Measurements from ENCODE around the gene DNAJC10. TPM values are rescaled to one million over a fixed set of nuclear protein-coding genes. Genes with fewer than 3 reads are reported as not detected.
A peak's percentile ranks its signal among the peaks of the same experiment; 100 is the strongest.
"Not testable (repeated sequence)": the region's sequence is repeated elsewhere in the genome, so short reads cannot be mapped to it uniquely, and the experiment has no call there.

Gene DNAJC10
- total RNA-seq, 2 experiments from 2014 or later: 117 to 227 TPM

GRCh38 chr2:182680837-182681236 lies 35.2 kb upstream of the DNAJC10 start:
- intact Hi-C loops (cut with micrococcal nuclease; ENCODE audit: unreplicated experiment): no loop called here
- Histone ChIP-seq H3K36me3 (ENCODE audit: insufficient read depth, low read length) (no peaks in the 10 kb centered on the region), H3K4me1 (ENCODE audit: insufficient read depth, low read length, poor library complexity, severe bottlenecking) (peaks cover 10% of the 10 kb centered on the region), H3K4me3 (ENCODE audit: low read depth, low read length, poor library complexity, severe bottlenecking) (no peak overlapping the region), H2AFZ (ENCODE audit: low read length) (no peak overlapping the region), H3K79me2 (ENCODE audit: insufficient read depth, low read depth, low read length) (no peaks in the 10 kb centered on the region), H3K4me2 (ENCODE audit: low read length) (no peak overlapping the region), H4K20me1 (ENCODE audit: insufficient read depth, low read length) (no peaks in the 10 kb centered on the region), H3K9me2 (ENCODE audit: insufficient read depth, low read length) (no peaks in the 10 kb centered on the region), H3K9me3 (ENCODE audit: low read length) (no peaks in the 10 kb centered on the region), H3K27ac (ENCODE audit: low read depth, low read length, poor library complexity, severe bottlenecking) (no peak overlapping the region)
- ChIA-PET POLR2A (interaction anchor here (0.7 kb wide), 1 partner anchor 48 kb away, joined by 3 read pairs; no protein-coding TSS in a partner anchor), CTCF (ENCODE audit: unreplicated experiment) (interaction anchor here (0.5 kb wide), 1 partner anchor 36 kb away, joined by 3 read pairs; no protein-coding TSS in a partner anchor)
- BruUV-seq (replicated peaks): no TSS peak
- TF ChIP-seq EZH2phosphoT487 (IDR thresholded peaks at IDR 0.05; ENCODE audit: borderline replicate concordance, low read depth, low read length) (no peak), CTCF (conservative IDR thresholded peaks at IDR 0.05; ENCODE audit: low read length) (no peak)
- no peak for DNase-seq (ENCODE audit: low spot score)

GRCh38 chr2:182682210-182682609 lies 33.8 kb upstream of the DNAJC10 start:
- Histone ChIP-seq H3K79me2 (ENCODE audit: insufficient read depth, low read depth, low read length) (no peaks in the 10 kb centered on the region), H3K36me3 (ENCODE audit: insufficient read depth, low read length) (no peaks in the 10 kb centered on the region), H4K20me1 (ENCODE audit: insufficient read depth, low read length) (no peaks in the 10 kb centered on the region), H3K4me2 (ENCODE audit: low read length) (peak overlapping the region; percentile 30), H3K4me3 (ENCODE audit: low read depth, low read length, poor library complexity, severe bottlenecking) (no peak overlapping the region), H3K27ac (ENCODE audit: low read depth, low read length, poor library complexity, severe bottlenecking) (no peak overlapping the region), H3K9me2 (ENCODE audit: insufficient read depth, low read length) (no peaks in the 10 kb centered on the region), H3K4me1 (ENCODE audit: insufficient read depth, low read length, poor library complexity, severe bottlenecking) (peaks cover 10% of the 10 kb centered on the region), H2AFZ (ENCODE audit: low read length) (no peak overlapping the region), H3K9me3 (ENCODE audit: low read length) (no peaks in the 10 kb centered on the region)
- POLR2A ChIA-PET: interaction anchor here (0.7 to 1.5 kb wide), 2 partner anchors 8 to 762 kb away, joined by 3 read pairs; no protein-coding TSS in a partner anchor
- no peak for DNase-seq (ENCODE audit: low spot score)
- intact Hi-C loops (cut with micrococcal nuclease; ENCODE audit: unreplicated experiment): no loop called here
- TF ChIP-seq CTCF (conservative IDR thresholded peaks at IDR 0.05; ENCODE audit: low read length) (no peak), EZH2phosphoT487 (IDR thresholded peaks at IDR 0.05; ENCODE audit: borderline replicate concordance, low read depth, low read length) (no peak)
- CTCF ChIA-PET (ENCODE audit: unreplicated experiment): interaction anchor here (0.6 kb wide), 1 partner anchor 40 kb away, joined by 3 read pairs; no protein-coding TSS in a partner anchor
- no TSS peak for BruUV-seq (replicated peaks)

- Histone ChIP-seq H3K36me3 (ENCODE audit: insufficient read depth, low read length) (no peaks in the 10 kb centered on the region), H3K27ac (ENCODE audit: low read depth, low read length, poor library complexity, severe bottlenecking) (no peak overlapping the region), H2AFZ (ENCODE audit: low read length) (no peak overlapping the region), H3K9me2 (ENCODE audit: insufficient read depth, low read length) (no peaks in the 10 kb centered on the region), H3K4me1 (ENCODE audit: insufficient read depth, low read length, poor library complexity, severe bottlenecking) (peaks cover 10% of the 10 kb centered on the region), H3K79me2 (ENCODE audit: insufficient read depth, low read depth, low read length) (no peaks in the 10 kb centered on the region), H3K4me3 (ENCODE audit: low read depth, low read length, poor library complexity, severe bottlenecking) (no peak overlapping the region), H4K20me1 (ENCODE audit: insufficient read depth, low read length) (no peaks in the 10 kb centered on the region), H3K4me2 (ENCODE audit: low read length) (no peak overlapping the region), H3K9me3 (ENCODE audit: low read length) (no peaks in the 10 kb centered on the region)
- POLR2A ChIA-PET: interaction anchor here (0.7 to 1.0 kb wide), 2 partner anchors 138 to 161 kb away, joined by 3 read pairs; no protein-coding TSS in a partner anchor
- BruUV-seq (replicated peaks): no TSS peak
- TF ChIP-seq EZH2phosphoT487 (IDR thresholded peaks at IDR 0.05; ENCODE audit: borderline replicate concordance, low read depth, low read length) (no peak), CTCF (conservative IDR thresholded peaks at IDR 0.05; ENCODE audit: low read length) (no peak)
- no peak for DNase-seq (ENCODE audit: low spot score)
- CTCF ChIA-PET (ENCODE audit: unreplicated experiment): no interaction called here
- intact Hi-C loops (cut with micrococcal nuclease; ENCODE audit: unreplicated experiment): no loop called here
Observed at GRCh38 chr2:182685559-182685958, 30.5 kb upstream of the DNAJC10 start.

- H3K4me1 ChIP-seq (ENCODE audit: insufficient read depth, low read length, poor library complexity, severe bottlenecking); H3K27ac ChIP-seq (ENCODE audit: low read depth, low read length, poor library complexity, severe bottlenecking); H3K9me2 ChIP-seq (ENCODE audit: insufficient read depth, low read length); H3K9me3 ChIP-seq (ENCODE audit: low read length); H3K79me2 ChIP-seq (ENCODE audit: insufficient read depth, low read depth, low read length); intact Hi-C loops (cut with micrococcal nuclease; ENCODE audit: unreplicated experiment); H3K4me2 ChIP-seq (ENCODE audit: low read length); BruUV-seq (replicated peaks); CTCF ChIA-PET (ENCODE audit: unreplicated experiment); H4K20me1 ChIP-seq (ENCODE audit: insufficient read depth, low read length); POLR2A ChIA-PET; H2AFZ ChIP-seq (ENCODE audit: low read length); DNase-seq (ENCODE audit: low spot score); H3K36me3 ChIP-seq (ENCODE audit: insufficient read depth, low read length); H3K4me3 ChIP-seq (ENCODE audit: low read depth, low read length, poor library complexity, severe bottlenecking): not testable (repeated sequence)
Observed at GRCh38 chr2:182686763-182687162, 29.3 kb upstream of the DNAJC10 start.
